ENCODE data around the gene KLK5. TPM values are rescaled to one million over a fixed set of nuclear protein-coding genes. Genes with fewer than 3 reads are reported as not detected.

The KLK5 gene
- total RNA-seq, 1 donor from 2014 or later: not detected

DNA sequence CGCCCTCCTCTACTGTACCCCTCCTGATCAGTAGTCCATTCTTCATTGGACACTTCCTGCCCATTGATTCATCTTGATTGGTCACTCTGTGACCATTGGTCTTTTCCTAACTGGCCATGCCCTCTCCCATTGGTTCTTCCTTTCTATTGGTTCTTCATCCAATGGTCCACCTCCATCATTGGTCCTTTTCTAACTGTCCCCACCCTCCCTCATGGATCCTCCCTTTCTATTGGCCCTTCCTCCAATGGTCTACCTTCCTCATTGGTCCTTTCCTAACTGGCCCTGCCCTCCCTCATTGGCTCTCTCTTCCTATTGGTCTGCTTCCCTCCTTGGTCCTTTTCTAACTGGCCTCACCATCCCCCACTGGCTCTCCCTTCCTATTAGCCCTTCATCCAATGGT lies 9.4 kb upstream of the KLK5 start:
- Mint-ChIP-seq H3K4me1 (no peaks in the 10 kb centered on the region), H3K9me3 (peaks cover 18% of the 10 kb centered on the region), H3K27ac (no peak overlapping the region), H3K36me3 (ENCODE audit: low read depth) (no peaks in the 10 kb centered on the region), H3K4me3 (no peak overlapping the region), H3K27me3 (peaks cover 17% of the 10 kb centered on the region)
- ChIA-PET POLR2A (no interaction called here), CTCF (no interaction called here)
- intact Hi-C loops (cut with micrococcal nuclease): no loop called here
- TF ChIP-seq, protein P1, sequence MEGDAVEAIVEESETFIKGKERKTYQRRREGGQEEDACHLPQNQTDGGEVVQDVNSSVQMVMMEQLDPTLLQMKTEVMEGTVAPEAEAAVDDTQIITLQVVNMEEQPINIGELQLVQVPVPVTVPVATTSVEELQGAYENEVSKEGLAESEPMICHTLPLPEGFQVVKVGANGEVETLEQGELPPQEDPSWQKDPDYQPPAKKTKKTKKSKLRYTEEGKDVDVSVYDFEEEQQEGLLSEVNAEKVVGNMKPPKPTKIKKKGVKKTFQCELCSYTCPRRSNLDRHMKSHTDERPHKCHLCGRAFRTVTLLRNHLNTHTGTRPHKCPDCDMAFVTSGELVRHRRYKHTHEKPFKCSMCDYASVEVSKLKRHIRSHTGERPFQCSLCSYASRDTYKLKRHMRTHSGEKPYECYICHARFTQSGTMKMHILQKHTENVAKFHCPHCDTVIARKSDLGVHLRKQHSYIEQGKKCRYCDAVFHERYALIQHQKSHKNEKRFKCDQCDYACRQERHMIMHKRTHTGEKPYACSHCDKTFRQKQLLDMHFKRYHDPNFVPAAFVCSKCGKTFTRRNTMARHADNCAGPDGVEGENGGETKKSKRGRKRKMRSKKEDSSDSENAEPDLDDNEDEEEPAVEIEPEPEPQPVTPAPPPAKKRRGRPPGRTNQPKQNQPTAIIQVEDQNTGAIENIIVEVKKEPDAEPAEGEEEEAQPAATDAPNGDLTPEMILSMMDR (IDR thresholded peaks at IDR 0.05): no peak
- DNase-seq: no peak
- ATAC-seq (ENCODE audit: low read depth): no peak

DNA sequence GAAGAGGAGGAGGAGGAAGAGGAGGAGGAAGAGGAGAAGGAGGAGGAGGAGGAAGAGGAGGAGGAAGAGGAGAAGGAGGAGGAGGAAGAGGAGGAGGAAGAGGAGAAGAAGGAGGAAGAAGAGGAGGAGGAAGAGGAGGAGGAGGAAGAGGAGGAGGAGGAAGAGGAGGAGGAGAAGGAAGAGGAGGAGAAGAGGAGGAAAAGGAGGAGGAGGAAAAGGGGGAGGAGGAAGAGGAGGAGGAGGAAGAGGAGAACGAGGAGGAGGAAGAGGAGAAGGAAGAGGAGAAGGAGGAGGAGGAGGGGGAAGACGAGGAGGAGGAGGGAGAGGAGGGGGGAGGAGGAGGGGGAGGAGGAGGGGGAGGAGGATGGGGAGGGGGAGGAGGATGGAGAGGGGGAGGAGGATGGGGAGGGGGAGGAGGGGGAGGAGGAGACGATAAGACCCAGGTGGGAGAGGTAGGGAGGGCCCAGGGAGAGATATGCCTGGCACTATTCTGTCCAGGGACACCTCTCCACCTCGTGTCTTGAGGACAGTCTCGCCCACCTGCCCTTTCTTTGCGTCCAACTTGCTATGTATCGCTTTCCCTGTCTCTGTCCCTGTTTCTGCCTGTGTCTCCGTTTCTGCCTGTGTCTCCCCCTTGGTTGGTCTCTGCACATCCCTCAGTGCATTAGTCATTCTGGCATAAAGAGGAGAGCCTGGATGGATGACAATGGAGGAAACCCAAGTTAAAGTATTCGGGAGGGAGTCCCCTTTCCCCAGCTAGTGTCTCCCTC lies 7.1 kb upstream of the KLK5 start:
- ATAC-seq (ENCODE audit: low read depth) (no peak), DNase-seq (no peak)
- Mint-ChIP-seq H3K27me3 (peaks cover 15% of the 10 kb centered on the region), H3K36me3 (ENCODE audit: low read depth) (no peaks in the 10 kb centered on the region), H3K4me3 (no peak overlapping the region), H3K4me1 (no peaks in the 10 kb centered on the region), H3K9me3 (peaks cover 18% of the 10 kb centered on the region), H3K27ac (no peak overlapping the region)
- CTCF ChIA-PET: no interaction called here
- TF ChIP-seq, protein P1 (IDR thresholded peaks at IDR 0.05): no peak
- POLR2A ChIA-PET: no interaction called here
- intact Hi-C loops (cut with micrococcal nuclease): no loop called here

DNA sequence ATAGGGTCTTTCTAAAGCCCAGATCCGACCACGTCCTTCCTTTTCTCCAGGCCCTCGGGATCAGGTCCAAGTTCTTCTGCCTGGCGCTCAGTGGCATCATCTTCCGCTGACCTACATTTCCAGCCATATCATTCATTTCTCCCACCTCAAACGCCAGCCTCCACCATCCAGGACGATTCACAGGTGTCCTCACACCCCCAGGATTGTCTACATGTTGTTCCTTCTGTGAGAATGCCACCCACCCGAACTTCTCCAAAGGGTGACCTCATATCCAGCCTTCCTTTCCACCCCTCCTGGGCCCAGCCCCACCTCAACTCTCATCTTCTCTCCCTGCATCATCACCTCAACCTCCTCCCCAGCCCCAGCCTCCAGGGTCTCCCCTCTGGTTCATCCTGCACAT lies 4.7 kb upstream of the KLK5 start:
- ChIA-PET CTCF (no interaction called here), POLR2A (no interaction called here)
- Mint-ChIP-seq H3K27me3 (peaks cover 17% of the 10 kb centered on the region), H3K4me3 (no peak overlapping the region), H3K36me3 (ENCODE audit: low read depth) (no peaks in the 10 kb centered on the region), H3K27ac (no peak overlapping the region), H3K4me1 (no peaks in the 10 kb centered on the region), H3K9me3 (peaks cover 14% of the 10 kb centered on the region)
- no peak for DNase-seq
- TF ChIP-seq, protein P1 (IDR thresholded peaks at IDR 0.05): no peak
- no peak for ATAC-seq (ENCODE audit: low read depth)
- intact Hi-C loops (cut with micrococcal nuclease): no loop called here

DNA sequence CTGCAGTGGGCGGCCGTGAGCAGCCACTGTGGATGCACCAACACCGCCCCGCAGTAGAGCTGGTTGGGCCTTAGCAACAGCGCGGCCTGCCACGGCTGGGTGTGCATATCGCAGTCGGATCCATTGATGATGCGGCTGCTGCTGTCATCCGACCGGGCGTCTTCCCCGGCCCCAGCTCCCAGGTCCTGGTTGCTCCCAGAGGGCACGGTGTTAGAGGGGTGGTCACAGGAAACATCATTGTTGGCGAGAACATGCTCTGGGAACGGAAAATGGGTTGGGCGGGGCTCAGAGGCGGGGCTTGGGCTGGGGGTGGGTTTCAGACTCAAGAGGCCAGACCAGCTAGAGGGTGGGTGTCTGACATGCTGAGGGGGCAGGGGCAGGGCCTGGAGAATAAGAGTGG lies 3.0 kb downstream of the KLK5 start:
- ChIA-PET POLR2A (no interaction called here), CTCF (no interaction called here)
- TF ChIP-seq, protein P1 (IDR thresholded peaks at IDR 0.05): no peak
- DNase-seq (no peak), ATAC-seq (ENCODE audit: low read depth) (no peak)
- intact Hi-C loops (cut with micrococcal nuclease): no loop called here
- peaks cover 36% of the 10 kb centered on the region for H3K27me3 Mint-ChIP-seq
- no peaks in the 10 kb centered on the region for H3K4me1 Mint-ChIP-seq
- no peak overlapping the region for H3K27ac Mint-ChIP-seq
- H3K36me3 Mint-ChIP-seq (ENCODE audit: low read depth): no peaks in the 10 kb centered on the region
- H3K9me3 Mint-ChIP-seq: peaks cover 7% of the 10 kb centered on the region
- H3K4me3 Mint-ChIP-seq: no peak overlapping the region

DNA sequence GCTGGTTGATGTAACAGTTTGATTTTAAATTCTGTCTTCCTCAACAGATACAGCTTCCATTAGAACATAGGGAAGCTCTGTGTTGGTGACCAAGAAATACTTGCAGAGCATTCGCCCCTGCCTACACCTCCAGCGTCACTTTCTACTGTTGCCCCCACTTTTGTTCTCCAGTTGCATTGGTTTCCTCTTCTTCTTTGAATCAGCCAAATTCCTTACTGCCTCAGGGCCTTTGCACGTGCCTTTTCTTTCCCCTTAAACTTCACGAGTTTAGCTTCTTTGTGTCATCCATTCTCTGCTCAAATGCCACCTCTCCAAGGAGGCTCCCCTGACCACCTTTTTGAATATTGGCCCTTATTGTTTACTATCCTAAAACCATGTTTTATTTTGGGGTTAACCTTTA lies 5.7 kb downstream of the KLK5 start:
- peaks cover 7% of the 10 kb centered on the region for H3K9me3 Mint-ChIP-seq
- H3K4me1 Mint-ChIP-seq: no peaks in the 10 kb centered on the region
- DNase-seq (no peak), ATAC-seq (ENCODE audit: low read depth) (no peak)
- ChIA-PET POLR2A (no interaction called here), CTCF (no interaction called here)
- H3K27ac Mint-ChIP-seq: no peak overlapping the region
- H3K36me3 Mint-ChIP-seq (ENCODE audit: low read depth): no peaks in the 10 kb centered on the region
- TF ChIP-seq, protein P1 (IDR thresholded peaks at IDR 0.05): no peak
- intact Hi-C loops (cut with micrococcal nuclease): no loop called here
- no peak overlapping the region for H3K4me3 Mint-ChIP-seq
- peaks cover 35% of the 10 kb centered on the region for H3K27me3 Mint-ChIP-seq

Measured in activated B cell treated with CpG ODN at 0.5 μM for 24 hours (primary cell).